MM.1S (cell line): ENCODE measurements around the gene MAML3.

Source experiments
- CTCF ChIP-seq: fragments of 300-600 bp; sonication (generic); IDR thresholded peaks from 2 replicates; pipeline ENCODE4 v1.5.1; 2016; ENCODE audit warnings: antibody characterized with exemption, low read length, mixed read lengths
- EZH2 ChIP-seq: fragments of 300-600 bp; sonication (generic); optimal IDR thresholded peaks from 2 replicates; pipeline ENCODE3; 2017; ENCODE audit warnings: low read depth, mild to moderate bottlenecking, antibody characterized with exemption, low read length, mixed read lengths

- no peak for TF ChIP-seq EZH2
- TF ChIP-seq CTCF, result no peak
Measured at GRCh38 chr4:139841464-139842195, 312.4 kb downstream of the MAML3 start.
